Measurements from ENCODE around the gene BRWD1.

DNA sequence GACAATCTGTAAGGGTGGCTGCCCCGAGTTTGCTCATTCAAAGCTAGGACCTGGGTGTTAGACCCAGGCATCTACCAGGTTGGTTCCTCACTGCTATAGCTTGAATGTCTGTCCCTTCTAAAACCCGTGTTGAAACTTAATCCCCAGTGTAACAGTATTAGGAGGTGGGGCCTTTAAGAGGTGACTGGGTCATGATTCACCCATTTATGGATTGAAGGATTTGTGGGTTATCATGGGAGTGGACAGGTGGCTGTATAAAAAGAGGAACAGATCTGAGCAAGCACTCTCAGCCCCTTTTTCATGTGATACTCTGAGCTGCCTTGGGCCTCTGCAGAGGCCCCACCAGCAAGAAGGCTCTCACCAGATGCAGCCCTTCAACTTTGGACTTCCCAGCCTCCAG, 159.6 kb downstream of the BRWD1 start:
- TF ChIP-seq, protein P1, sequence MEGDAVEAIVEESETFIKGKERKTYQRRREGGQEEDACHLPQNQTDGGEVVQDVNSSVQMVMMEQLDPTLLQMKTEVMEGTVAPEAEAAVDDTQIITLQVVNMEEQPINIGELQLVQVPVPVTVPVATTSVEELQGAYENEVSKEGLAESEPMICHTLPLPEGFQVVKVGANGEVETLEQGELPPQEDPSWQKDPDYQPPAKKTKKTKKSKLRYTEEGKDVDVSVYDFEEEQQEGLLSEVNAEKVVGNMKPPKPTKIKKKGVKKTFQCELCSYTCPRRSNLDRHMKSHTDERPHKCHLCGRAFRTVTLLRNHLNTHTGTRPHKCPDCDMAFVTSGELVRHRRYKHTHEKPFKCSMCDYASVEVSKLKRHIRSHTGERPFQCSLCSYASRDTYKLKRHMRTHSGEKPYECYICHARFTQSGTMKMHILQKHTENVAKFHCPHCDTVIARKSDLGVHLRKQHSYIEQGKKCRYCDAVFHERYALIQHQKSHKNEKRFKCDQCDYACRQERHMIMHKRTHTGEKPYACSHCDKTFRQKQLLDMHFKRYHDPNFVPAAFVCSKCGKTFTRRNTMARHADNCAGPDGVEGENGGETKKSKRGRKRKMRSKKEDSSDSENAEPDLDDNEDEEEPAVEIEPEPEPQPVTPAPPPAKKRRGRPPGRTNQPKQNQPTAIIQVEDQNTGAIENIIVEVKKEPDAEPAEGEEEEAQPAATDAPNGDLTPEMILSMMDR (IDR thresholded peaks at IDR 0.05; ENCODE audit: low read depth, low read length, poor library complexity, severe bottlenecking): no peak
- no peak for TF ChIP-seq EZH2phosphoT487 (IDR thresholded peaks at IDR 0.05; ENCODE audit: borderline replicate concordance, low read length)
